Adrenal gland (tissue), 19 donors: ENCODE results near the gene NUP98. TPM values are rescaled to one million over a fixed set of nuclear protein-coding genes. Genes with fewer than 3 reads are reported as not detected.

Source experiments
- DNase-seq, 7 donors: peaks; one replicate each; pipeline ENCODE4 v3.0.0-alpha.2; 2019 to 2020
- H3K27ac ChIP-seq, 5 donors: fragments of 200-600 bp; sonication (generic) in 4 of 5; 1 replicate in 3 of 5; 2 replicates in 2 of 5; pipeline versions ENCODE4 v1.5.1 to v1.8.0; 2016 to 2020; ENCODE audit warnings: mild to moderate bottlenecking in 1 of 5
- H3K27me3 ChIP-seq: fragments of 200-600 bp; 2 replicates; pipeline ENCODE4 v1.8.0; 2021
- H3K36me3 ChIP-seq, 2 donors: fragments of 200-600 bp; replicated peaks in 1 of 2; 1 replicate in 1 of 2; 2 replicates in 1 of 2; pipeline versions ENCODE4 v1.5.1 to v1.8.0; 2018 to 2022
- H3K4me1 ChIP-seq, 2 donors: fragments of 200-600 bp; replicated peaks in 1 of 2; 1 replicate in 1 of 2; 2 replicates in 1 of 2; pipeline versions ENCODE4 v1.5.1 to v1.8.0; 2018 to 2021
- H3K4me3 ChIP-seq, 4 donors: fragments of 200-600 bp; sonication (generic) in 3 of 4; one replicate each; pipeline ENCODE4 v1.5.1; 2016 to 2018
- H3K9me3 ChIP-seq, 3 donors: fragments of 200-600 bp; sonication (generic) in 1 of 3; replicated peaks in 1 of 3; 1 replicate in 2 of 3; 2 replicates in 1 of 3; pipeline versions ENCODE4 v1.5.1 to v1.8.0; 2016 to 2021
- POLR2A ChIP-seq, 2 donors: fragments of 450-650 bp; IDR thresholded peaks; one replicate each; pipeline ENCODE4 v1.6.1; 2017; ENCODE audit warnings: antibody characterized with exemption in 2 of 2, mild to moderate bottlenecking in 2 of 2, moderate library complexity in 1 of 2
- WGBS, 4 donors: extraction: QIAGEN DNeasy Blood & Tissue Kit in 2 of 4; methylation state at CpG; one replicate each; pipeline versions ENCODE4 v1.1.5 to v1.1.7; 2013 to 2017; 5-methylcytosine and 5-hydroxymethylcytosine counted together
- intact Hi-C, 2 donors: fragments of 100-400 bp; cut with DNase I; formaldehyde crosslinking; loops; one replicate each; pipeline versions ENCODE4 v1.14.1 to v1.15.0; 2022 to 2023
- long read RNA-seq, 10 donors: library from polyadenylated mRNA in 3 of 10; unstranded in 2 of 10; stranded (forward) in 1 of 10; transcript quantifications; one replicate each; pipeline ENCODE4 v2.0.0 and lab custom pipeline, GENCODE V29; 2021 to 2026
- polyA plus RNA-seq, 3 donors: library from polyadenylated mRNA; stranded (reverse); fragments of 200-250 nt in 2 of 3; fragments of 350-450 nt in 1 of 3; fragmentation: Illumina TruSeq in 1 of 3; extraction: RNeasy Lipid Tissue Mini Kit (QIAGEN cat#74804) in 1 of 3; gene quantifications; one replicate each; pipeline ENCODE4 v1.2.3, GENCODE V29; 2013 to 2014
- total RNA-seq, 9 donors: library from RNA; depleted of rRNA in 4 of 9; stranded (reverse); fragments of >200 nt in 4 of 9; fragments of 120-200 nt in 1 of 9; fragmentation: NEBNext Ultra II Directional in 1 of 9; extraction: Animal tissue kit (Norgen Biotek cat#: 25700) in 1 of 9; gene quantifications; one replicate each; pipeline versions ENCODE4 v1.1.0 to v1.2.4, GENCODE V29; 2013 to 2023
- TF ChIP-seq, protein P1 (sequence below), 6 experiments: fragments of 450-650 bp in 4 of 6; fragments of 200-600 bp in 2 of 6; sonication (generic) in 1 of 6; IDR thresholded peaks; 1 replicate in 5 of 6; 2 replicates in 1 of 6; pipeline versions ENCODE4 v1.5.1 to v1.8.0; 2016 to 2021; ENCODE audit warnings: antibody characterized with exemption in 6 of 6, mild to moderate bottlenecking in 2 of 6, moderate library complexity in 1 of 6
- donor health status: healthy with polysubstance abuse.
- donor health status: Bipolar disorder and iron deficiency.
- donor health status: DM: yes; HTN: yes; CAD: no.
- donor health status: DM: no; HTN: no; CAD: no.
- donor health status: DM: no; HTN: no; CAD: no.
- donor health status: DM: yes; HTN: yes; CAD: no.

The NUP98 gene
- total RNA-seq: 100 to 1,000 TPM in 2 of 9 donors, 10 to 100 TPM in 7; 49.7 to 226 (median 58.2) TPM
- 10 to 100 TPM; 14.6 to 58.9 (median 28.5) TPM for polyA plus RNA-seq
- long read RNA-seq, donor 1: 0 reads
- long read RNA-seq, donor 2, partial matches to known transcripts: 7 of 7 reads
- long read RNA-seq, donor 2, other reads (novel, unspliced or antisense): 0 of 7 reads
- long read RNA-seq, donor 3, partial matches to known transcripts: 7 of 7 reads
- long read RNA-seq, donor 3, other reads (novel, unspliced or antisense): 0 of 7 reads
- long read RNA-seq, donor 4, partial matches to known transcripts: 5 of 7 reads
- long read RNA-seq, donor 4, other reads (novel, unspliced or antisense): 2 of 7 reads
- long read RNA-seq, donor 5, full-length matches to known transcripts: 17 of 32 reads
- long read RNA-seq, donor 5, partial matches to known transcripts: 6 of 32 reads
- long read RNA-seq, donor 5, other reads (novel, unspliced or antisense): 9 of 32 reads
- long read RNA-seq, donor 6, partial matches to known transcripts: 2 of 5 reads
- long read RNA-seq, donor 6, other reads (novel, unspliced or antisense): 0 of 5 reads
- long read RNA-seq, donor 7, partial matches to known transcripts: 0 of 1 reads
- long read RNA-seq, donor 7, other reads (novel, unspliced or antisense): 0 of 1 reads
- long read RNA-seq, donor 8, partial matches to known transcripts: 16 of 16 reads
- long read RNA-seq, donor 8, other reads (novel, unspliced or antisense): 0 of 16 reads
- long read RNA-seq, donor 9, partial matches to known transcripts: 11 of 11 reads
- long read RNA-seq, donor 9, other reads (novel, unspliced or antisense): 0 of 11 reads
- long read RNA-seq, donor 10: 0 reads

DNA sequence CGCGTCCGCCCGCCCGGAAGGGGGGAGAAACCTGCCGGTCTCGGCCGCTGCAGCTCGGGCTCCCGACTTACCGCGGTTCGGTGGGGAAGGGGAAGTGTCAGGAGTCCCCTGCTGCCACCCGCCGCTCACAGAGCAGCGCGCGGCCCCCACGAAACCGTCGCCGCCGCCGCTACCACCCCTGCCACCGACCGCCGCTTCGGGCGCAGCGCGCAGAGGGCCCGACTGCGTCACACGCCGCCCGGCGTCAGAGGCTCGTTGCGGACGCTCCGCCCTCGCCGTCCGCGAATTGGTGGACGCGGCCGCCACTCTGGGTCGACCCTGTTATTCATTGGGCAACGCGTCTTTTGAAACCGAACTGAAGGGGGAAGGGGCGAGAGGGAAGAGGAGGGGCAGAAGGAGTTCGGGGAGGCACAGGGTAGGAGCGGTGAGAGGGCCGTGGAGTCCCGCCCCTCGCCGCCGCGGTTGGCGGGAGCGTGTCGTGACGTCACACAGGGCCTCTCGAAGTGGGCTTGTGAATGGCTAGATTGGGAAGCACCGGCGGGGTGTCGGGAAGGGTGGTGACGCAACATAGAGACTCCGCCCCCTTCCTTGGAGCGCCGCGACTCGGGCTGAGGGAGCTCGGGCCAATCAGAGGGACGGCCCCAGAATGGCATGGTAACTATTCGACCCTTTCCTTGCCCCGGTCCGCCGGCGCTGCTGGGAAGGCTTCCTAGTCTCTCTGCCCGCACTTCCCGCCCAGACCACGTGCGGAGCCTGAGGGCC, at the start of gene NUP98:
NUP98 (minus strand) TSS at position 226 of the 762 bp plus-strand sequence. CDS start 15,437 bp downstream, outside the sequence.
- WGBS, 4 donors: 0 to 1% (median 0%) methylated on average over 10 to 86 of the region's 86 CpGs
- TF ChIP-seq POLR2A (IDR thresholded peaks at IDR 0.05): peak; percentile 97 to 99
- TF ChIP-seq, protein P1, sequence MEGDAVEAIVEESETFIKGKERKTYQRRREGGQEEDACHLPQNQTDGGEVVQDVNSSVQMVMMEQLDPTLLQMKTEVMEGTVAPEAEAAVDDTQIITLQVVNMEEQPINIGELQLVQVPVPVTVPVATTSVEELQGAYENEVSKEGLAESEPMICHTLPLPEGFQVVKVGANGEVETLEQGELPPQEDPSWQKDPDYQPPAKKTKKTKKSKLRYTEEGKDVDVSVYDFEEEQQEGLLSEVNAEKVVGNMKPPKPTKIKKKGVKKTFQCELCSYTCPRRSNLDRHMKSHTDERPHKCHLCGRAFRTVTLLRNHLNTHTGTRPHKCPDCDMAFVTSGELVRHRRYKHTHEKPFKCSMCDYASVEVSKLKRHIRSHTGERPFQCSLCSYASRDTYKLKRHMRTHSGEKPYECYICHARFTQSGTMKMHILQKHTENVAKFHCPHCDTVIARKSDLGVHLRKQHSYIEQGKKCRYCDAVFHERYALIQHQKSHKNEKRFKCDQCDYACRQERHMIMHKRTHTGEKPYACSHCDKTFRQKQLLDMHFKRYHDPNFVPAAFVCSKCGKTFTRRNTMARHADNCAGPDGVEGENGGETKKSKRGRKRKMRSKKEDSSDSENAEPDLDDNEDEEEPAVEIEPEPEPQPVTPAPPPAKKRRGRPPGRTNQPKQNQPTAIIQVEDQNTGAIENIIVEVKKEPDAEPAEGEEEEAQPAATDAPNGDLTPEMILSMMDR (IDR thresholded peaks at IDR 0.05): peak in 2 of 6 experiments; percentile 9 to 21

DNA sequence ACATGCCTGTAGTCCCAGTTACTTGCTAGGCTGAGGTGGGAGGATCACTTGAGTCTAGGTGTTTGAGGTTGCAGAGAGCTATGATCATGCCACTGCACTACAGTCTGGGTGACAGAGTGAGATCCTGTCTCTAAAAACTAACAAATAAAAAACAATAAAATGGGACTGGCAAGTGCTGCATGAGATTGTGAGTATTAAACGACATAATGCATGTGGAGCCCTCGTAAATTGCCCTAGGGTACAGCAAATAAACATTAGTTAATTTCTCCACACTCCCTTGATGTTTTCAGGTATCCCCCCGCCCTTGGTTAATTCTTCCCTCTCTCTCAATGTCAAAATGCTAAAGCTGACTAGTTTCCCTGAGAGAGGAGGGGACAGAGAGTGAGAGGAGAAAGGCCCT, 48.3 kb upstream of the NUP98 start:
- Histone ChIP-seq H3K27me3 (no peaks in the 10 kb centered on the region), H3K27ac (no peak overlapping the region), H3K36me3 (no peaks in the 10 kb centered on the region), H3K9me3 (no peaks in the 10 kb centered on the region), H3K4me3 (no peak overlapping the region), H3K4me1 (peaks cover 4 to 5% of the 10 kb centered on the region in 2 donors)
- 83 to 88% (median 85%) methylated on average over 3 of the region's 3 CpGs for WGBS, 4 donors
- DNase-seq: no peak
- TF ChIP-seq, protein P1 (IDR thresholded peaks at IDR 0.05): no peak
- TF ChIP-seq POLR2A (IDR thresholded peaks at IDR 0.05): no peak
- intact Hi-C loops: no loop called here

More for the DNA sequence above, at the start of gene NUP98:
- H3K4me3 ChIP-seq: peak within 1 kb of the TSS; percentile 17 to 86 (median 56)
- intact Hi-C loops: no loop called here
- DNase-seq: peak; percentile 99 to 100 (median 100)
- H3K4me1 ChIP-seq: peaks cover 18 to 23% of the 10 kb centered on the region in 2 donors
- H3K27ac ChIP-seq: peak within 1 kb of the TSS; percentile 87 to 98 (median 93)
- H3K9me3 ChIP-seq: no peaks in the 10 kb centered on the region
- no peaks in the 10 kb centered on the region for H3K27me3 ChIP-seq
- peaks cover 0 to 13% of the 10 kb centered on the region in 2 donors for H3K36me3 ChIP-seq

DNA sequence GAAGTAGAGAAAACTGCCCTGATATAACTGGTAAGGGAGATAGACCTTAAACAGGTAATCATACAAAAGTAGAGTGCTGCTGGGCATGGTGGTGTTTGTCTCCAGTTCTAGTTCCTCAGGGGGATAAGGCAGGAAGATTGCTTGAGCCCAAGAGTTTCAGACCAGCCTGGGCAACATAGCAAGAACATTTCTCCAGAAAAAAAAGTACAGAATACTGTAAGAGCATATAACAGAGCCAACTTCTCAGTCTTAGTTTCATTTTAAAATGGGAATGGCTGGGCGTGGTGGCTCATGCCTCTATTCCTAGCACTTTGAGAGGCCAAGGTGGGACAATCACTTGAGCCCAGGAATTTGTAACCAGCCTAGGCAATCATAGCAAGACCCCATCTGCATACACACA, 47.9 kb upstream of the NUP98 start:
- no peak overlapping the region for H3K4me3 ChIP-seq
- H3K4me1 ChIP-seq: peaks cover 5% of the 10 kb centered on the region in 2 donors
- no peak overlapping the region for H3K27ac ChIP-seq
- intact Hi-C loops: no loop called here
- no peaks in the 10 kb centered on the region for H3K9me3 ChIP-seq
- H3K27me3 ChIP-seq: no peaks in the 10 kb centered on the region
- 94 to 100% (median 98%) methylated on average over 1 of the region's 1 CpG for WGBS, 4 donors
- TF ChIP-seq, protein P1 (IDR thresholded peaks at IDR 0.05): no peak
- TF ChIP-seq POLR2A (IDR thresholded peaks at IDR 0.05): no peak
- no peaks in the 10 kb centered on the region for H3K36me3 ChIP-seq
- DNase-seq: no peak
